C4-2B (cell line): ENCODE results near the gene HS3ST6.

Source experiments
- ZFX ChIP-seq: fragments of 450-650 bp; IDR thresholded peaks from 2 replicates; pipeline ENCODE4 v1.6.1; 2017
- TF ChIP-seq, protein P1 (sequence below): fragments of 450-650 bp; conservative IDR thresholded peaks from 2 replicates; pipeline ENCODE4 v1.5.1; 2017; ENCODE audit warnings: mild to moderate bottlenecking

DNA sequence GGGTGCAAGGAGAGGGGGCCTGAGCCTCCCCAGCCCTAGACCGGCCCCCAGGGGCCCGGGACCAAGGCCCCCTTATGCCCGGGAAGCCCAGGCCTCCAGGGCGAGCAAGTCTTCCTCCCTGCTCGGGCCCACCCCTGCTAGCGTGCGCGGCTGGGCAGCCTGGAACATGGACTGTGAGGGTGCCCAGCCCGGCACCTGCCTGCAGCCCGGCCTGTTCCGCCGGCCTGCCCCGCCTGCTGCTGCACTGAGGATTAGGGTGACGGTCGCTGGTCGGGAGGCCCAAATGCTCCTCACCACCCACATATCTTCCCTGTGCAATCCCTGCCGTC is 6.0 kb downstream of the HS3ST6 start:
- TF ChIP-seq, protein P1, sequence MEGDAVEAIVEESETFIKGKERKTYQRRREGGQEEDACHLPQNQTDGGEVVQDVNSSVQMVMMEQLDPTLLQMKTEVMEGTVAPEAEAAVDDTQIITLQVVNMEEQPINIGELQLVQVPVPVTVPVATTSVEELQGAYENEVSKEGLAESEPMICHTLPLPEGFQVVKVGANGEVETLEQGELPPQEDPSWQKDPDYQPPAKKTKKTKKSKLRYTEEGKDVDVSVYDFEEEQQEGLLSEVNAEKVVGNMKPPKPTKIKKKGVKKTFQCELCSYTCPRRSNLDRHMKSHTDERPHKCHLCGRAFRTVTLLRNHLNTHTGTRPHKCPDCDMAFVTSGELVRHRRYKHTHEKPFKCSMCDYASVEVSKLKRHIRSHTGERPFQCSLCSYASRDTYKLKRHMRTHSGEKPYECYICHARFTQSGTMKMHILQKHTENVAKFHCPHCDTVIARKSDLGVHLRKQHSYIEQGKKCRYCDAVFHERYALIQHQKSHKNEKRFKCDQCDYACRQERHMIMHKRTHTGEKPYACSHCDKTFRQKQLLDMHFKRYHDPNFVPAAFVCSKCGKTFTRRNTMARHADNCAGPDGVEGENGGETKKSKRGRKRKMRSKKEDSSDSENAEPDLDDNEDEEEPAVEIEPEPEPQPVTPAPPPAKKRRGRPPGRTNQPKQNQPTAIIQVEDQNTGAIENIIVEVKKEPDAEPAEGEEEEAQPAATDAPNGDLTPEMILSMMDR: no peak
- TF ChIP-seq ZFX: no peak
